Endothelial cell of umbilical vein (primary cell): Measurements from ENCODE around the gene HTRA2. TPM values are rescaled to one million over a fixed set of nuclear protein-coding genes. Genes with fewer than 3 reads are reported as not detected.

Experiments
- BruUV-seq: library from RNA; stranded (reverse); fragments of 400-500 nt; replicated peaks from 2 replicates; lab custom pipeline; 2021; lab: Mats Ljungman, UMichigan
- CTCF ChIA-PET: fragments of 300-600, 350-600 bp; sonication (Branson Sonifier 250); formaldehyde crosslinking; loops from one replicate; lab custom pipeline; 2021; ENCODE audit warnings: antibody characterized with exemption, inconsistent platforms; lab: Charles Lee
- POLR2A ChIA-PET: fragments of 300-600, 350-600 bp; sonication (Branson Sonifier 250); formaldehyde crosslinking; loops from one replicate; lab custom pipeline; 2021; ENCODE audit warnings: antibody characterized with exemption, inconsistent platforms; lab: Charles Lee
- DNase-seq: peaks from one replicate; pipeline ENCODE4 v3.0.0-alpha.2; 2011; ENCODE audit warnings: low read depth, low spot score
- FAIRE-seq: peaks from 2 replicates; lab custom pipeline; 2011; peaks lifted over from hg19 to GRCh38; lab: Jason Lieb, UNC
- H2AFZ ChIP-seq: 2 replicates; pipeline ENCODE4 v1.6.0; 2012; ENCODE audit warnings: low read depth, low read length, control low read depth, inconsistent platforms
- H3K27ac ChIP-seq: 2 replicates; pipeline ENCODE4 v1.5.1; 2011; ENCODE audit warnings: low read depth, mild to moderate bottlenecking, control low read depth, low read length, moderate library complexity; ENCODE audit not compliant: insufficient read depth
- H3K27me3 ChIP-seq, 2 experiments: 2 replicates each; pipeline versions ENCODE4 v1.6.0 to v1.6.1; 2011; ENCODE audit warnings: low read length in 2 of 2, mixed read lengths in 1 of 2; ENCODE audit not compliant: control insufficient read depth in 2 of 2, insufficient read depth in 2 of 2
- H3K36me3 ChIP-seq, 2 experiments: 2 replicates in 1 of 2; 3 replicates in 1 of 2; pipeline ENCODE4 v1.5.1; 2011; ENCODE audit warnings: low read length in 2 of 2, mild to moderate bottlenecking in 1 of 2, moderate library complexity in 1 of 2; ENCODE audit not compliant: control insufficient read depth in 2 of 2, insufficient read depth in 2 of 2; ENCODE audit errors: extremely low read depth in 1 of 2
- H3K4me1 ChIP-seq: 3 replicates; pipeline ENCODE4 v1.5.1; 2011; ENCODE audit warnings: mild to moderate bottlenecking, low read length; ENCODE audit not compliant: control insufficient read depth, insufficient read depth; ENCODE audit errors: extremely low read depth
- H3K4me2 ChIP-seq: 2 replicates; pipeline ENCODE4 v1.6.1; 2011; ENCODE audit warnings: low read length, control low read depth, mixed read lengths; ENCODE audit not compliant: insufficient read depth
- H3K4me3 ChIP-seq, 3 experiments: fragments of 200-600 bp in 1 of 3; sonication (generic), shearing (Covaris generic) in 1 of 3; replicated peaks in 1 of 3; 2 replicates each; pipeline ENCODE4 v1.5.1; 2011 to 2016; ENCODE audit warnings: control low read depth in 3 of 3, low read length in 3 of 3, mild to moderate bottlenecking in 2 of 3, inconsistent platforms in 1 of 3, low read depth in 1 of 3, moderate library complexity in 1 of 3; ENCODE audit not compliant: insufficient read depth in 1 of 3
- H3K79me2 ChIP-seq: 2 replicates; pipeline ENCODE4 v1.6.0; 2012; ENCODE audit warnings: low read length, inconsistent platforms; ENCODE audit not compliant: control insufficient read depth, insufficient read depth
- H3K9ac ChIP-seq: replicated peaks from 2 replicates; pipeline ENCODE3; 2011; ENCODE audit warnings: low read length, control low read depth; ENCODE audit not compliant: insufficient read depth; ENCODE audit errors: extremely low read depth
- H3K9me1 ChIP-seq: replicated peaks from 3 replicates; pipeline ENCODE4 v1.6.0; 2011; ENCODE audit warnings: mild to moderate bottlenecking, low read length; ENCODE audit not compliant: control insufficient read depth, insufficient read depth; ENCODE audit errors: extremely low read depth
- H3K9me3 ChIP-seq: replicated peaks from 2 replicates; pipeline ENCODE4 v1.5.1; 2012; ENCODE audit warnings: low read length, inconsistent platforms; ENCODE audit not compliant: control insufficient read depth, insufficient read depth
- H4K20me1 ChIP-seq: replicated peaks from 2 replicates; pipeline ENCODE3; 2011; ENCODE audit warnings: mild to moderate bottlenecking, low read length; ENCODE audit not compliant: control insufficient read depth, insufficient read depth; ENCODE audit errors: extremely low read depth
- EZH2 ChIP-seq: IDR thresholded peaks from 2 replicates; pipeline ENCODE4 v1.6.1; 2012; ENCODE audit warnings: borderline replicate concordance, low read depth, mild to moderate bottlenecking, moderate library complexity, low read length, inconsistent platforms; ENCODE audit not compliant: severe bottlenecking
- FOS ChIP-seq: IDR thresholded peaks from 2 replicates; pipeline ENCODE4 v1.6.1; 2011; ENCODE audit warnings: mild to moderate bottlenecking, low read length, moderate library complexity, borderline replicate concordance; ENCODE audit not compliant: insufficient read depth
- GATA2 ChIP-seq: IDR thresholded peaks from 2 replicates; pipeline ENCODE4 v1.7.0; 2011; ENCODE audit warnings: low read depth, mild to moderate bottlenecking, moderate library complexity, mixed read lengths, low read length; ENCODE audit not compliant: insufficient read length, insufficient read depth
- JUN ChIP-seq: IDR thresholded peaks from 2 replicates; pipeline ENCODE4 v1.6.1; 2011; ENCODE audit warnings: borderline replicate concordance, low read depth; ENCODE audit not compliant: insufficient read length, insufficient read depth
- MAX ChIP-seq: IDR thresholded peaks from 2 replicates; pipeline ENCODE4 v1.6.1; 2011; ENCODE audit not compliant: insufficient read depth, insufficient read length
- MYC ChIP-seq: IDR thresholded peaks from one replicate; pipeline ENCODE4 v1.6.1; 2011; ENCODE audit warnings: mild to moderate bottlenecking, low read depth, low read length
- POLR2A ChIP-seq: IDR thresholded peaks from 2 replicates; pipeline ENCODE4 v1.6.1; 2012; ENCODE audit warnings: low read depth, mild to moderate bottlenecking, control low read depth, low read length
- POLR2AphosphoS5 ChIP-seq: IDR thresholded peaks from 2 replicates; pipeline ENCODE4 v1.6.1; 2012; ENCODE audit warnings: low read depth, mild to moderate bottlenecking, control low read depth, low read length, moderate library complexity; ENCODE audit not compliant: insufficient read depth
- dilution Hi-C: fragments of 300-500 bp; cut with MboI; formaldehyde crosslinking; loops from one replicate; pipeline ENCODE4 v1.15.0; 2019; ENCODE audit warnings: low sequenced_read_pairs; ENCODE audit not compliant: extremely low pct_ligation_motif_present
- intact Hi-C: fragments of 100-400 bp; cut with micrococcal nuclease; formaldehyde crosslinking; loops from one replicate; pipeline ENCODE4 v1.10.0; 2022
- polyA plus RNA-seq, 4 experiments: library from polyadenylated mRNA; depleted of rRNA in 3 of 4; stranded (reverse) in 3 of 4; unstranded in 1 of 4; fragments of >200 nt; gene quantifications; 2 replicates each; pipeline versions ENCODE4 v1.2.1 to v1.2.3, GENCODE V29; 2011 to 2012; ENCODE audit warnings: missing spikeins in 1 of 4
- total RNA-seq: library from RNA; stranded (reverse); gene quantifications from 2 replicates; pipeline ENCODE4 v1.2.3, GENCODE V29; 2021
- TF ChIP-seq, protein P1 (sequence below), 2 donors: IDR thresholded peaks; 1 replicate in 1 of 2; 2 replicates in 1 of 2; pipeline ENCODE4 v1.5.1; 2011; ENCODE audit warnings: low read length in 2 of 2, mild to moderate bottlenecking in 2 of 2, moderate library complexity in 2 of 2, control low read depth in 1 of 2, inconsistent platforms in 1 of 2, low read depth in 1 of 2; ENCODE audit not compliant: insufficient read depth in 1 of 2; ENCODE audit errors: extremely low read depth in 1 of 2

HTRA2 gene
- total and polyA plus RNA-seq, 2 donors (not counting 3 experiments of a cell fraction or from before 2014, with no cell fraction given), result 34.3 to 54.1 TPM

GRCh38 chr2:74582184-74582583 is 52.5 kb downstream of the HTRA2 start:
- no peaks in the 10 kb centered on the region for H3K9me3 ChIP-seq
- H3K36me3 ChIP-seq, result no peaks in the 10 kb centered on the region
- FAIRE-seq (no peak), DNase-seq (no peak)
- TF ChIP-seq FOS, result no peak
- TF ChIP-seq POLR2AphosphoS5, result no peak
- TF ChIP-seq, protein P1, sequence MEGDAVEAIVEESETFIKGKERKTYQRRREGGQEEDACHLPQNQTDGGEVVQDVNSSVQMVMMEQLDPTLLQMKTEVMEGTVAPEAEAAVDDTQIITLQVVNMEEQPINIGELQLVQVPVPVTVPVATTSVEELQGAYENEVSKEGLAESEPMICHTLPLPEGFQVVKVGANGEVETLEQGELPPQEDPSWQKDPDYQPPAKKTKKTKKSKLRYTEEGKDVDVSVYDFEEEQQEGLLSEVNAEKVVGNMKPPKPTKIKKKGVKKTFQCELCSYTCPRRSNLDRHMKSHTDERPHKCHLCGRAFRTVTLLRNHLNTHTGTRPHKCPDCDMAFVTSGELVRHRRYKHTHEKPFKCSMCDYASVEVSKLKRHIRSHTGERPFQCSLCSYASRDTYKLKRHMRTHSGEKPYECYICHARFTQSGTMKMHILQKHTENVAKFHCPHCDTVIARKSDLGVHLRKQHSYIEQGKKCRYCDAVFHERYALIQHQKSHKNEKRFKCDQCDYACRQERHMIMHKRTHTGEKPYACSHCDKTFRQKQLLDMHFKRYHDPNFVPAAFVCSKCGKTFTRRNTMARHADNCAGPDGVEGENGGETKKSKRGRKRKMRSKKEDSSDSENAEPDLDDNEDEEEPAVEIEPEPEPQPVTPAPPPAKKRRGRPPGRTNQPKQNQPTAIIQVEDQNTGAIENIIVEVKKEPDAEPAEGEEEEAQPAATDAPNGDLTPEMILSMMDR (IDR thresholded peaks at IDR 0.05; ENCODE audit: extremely low read depth in 1 of 2, insufficient read depth in 1 of 2, low read depth in 1 of 2, low read length in 2 of 2), result no peak
- no peak for TF ChIP-seq MAX
- TF ChIP-seq GATA2, result no peak
- no peak for TF ChIP-seq POLR2A
- TF ChIP-seq EZH2, result no peak
- no peak for TF ChIP-seq MYC
- no peak for TF ChIP-seq JUN
- no peaks in the 10 kb centered on the region for H3K9me1 ChIP-seq
- H3K27me3 ChIP-seq, result peaks cover 6 to 7% of the 10 kb centered on the region in 2 experiments
- H3K4me3 ChIP-seq, result no peak overlapping the region
- no peak overlapping the region for H2AFZ ChIP-seq
- no peaks in the 10 kb centered on the region for H3K79me2 ChIP-seq
- ChIA-PET POLR2A (no interaction called here), CTCF (interaction anchor here (1.8 kb wide), 1 partner anchor 50 kb away, joined by 6 read pairs; no protein-coding TSS in a partner anchor)
- H3K9ac ChIP-seq, result no peak overlapping the region
- H3K4me2 ChIP-seq, result no peak overlapping the region
- H3K27ac ChIP-seq, result no peak overlapping the region
- intact Hi-C loops, result no loop called here
- BruUV-seq, result no TSS peak
- dilution Hi-C loops, result no loop called here
- H3K4me1 ChIP-seq, result no peaks in the 10 kb centered on the region
- no peaks in the 10 kb centered on the region for H4K20me1 ChIP-seq

Other genes with a start within 250 kb of the HTRA2 start
- 0.97 and 1.2 TPM in 2 replicates for gene SLC4A5, start 186.5 kb upstream of the HTRA2 start, total RNA-seq
- 0.12 and 0.21 TPM in 2 replicates for gene SLC4A5, start 186.5 kb upstream of the HTRA2 start, polyA plus RNA-seq
- gene DCTN1, start 149.6 kb upstream of the HTRA2 start, total RNA-seq, result 165 and 170 TPM in 2 replicates
- 120 and 130 TPM in 2 replicates for gene DCTN1, start 149.6 kb upstream of the HTRA2 start, polyA plus RNA-seq
- 0.51 and 0.71 TPM in 2 replicates for gene C2orf81, start 108.3 kb upstream of the HTRA2 start, total RNA-seq
- gene C2orf81, start 108.3 kb upstream of the HTRA2 start, polyA plus RNA-seq, result 0.16 and 0.17 TPM in 2 replicates
- gene WDR54, start 108.2 kb upstream of the HTRA2 start, total RNA-seq, result 21.7 and 24.9 TPM in 2 replicates
- 46.3 and 53.0 TPM in 2 replicates for gene WDR54, start 108.2 kb upstream of the HTRA2 start, polyA plus RNA-seq
- gene RTKN, start 88.0 kb upstream of the HTRA2 start, total RNA-seq, result 19.8 and 20.0 TPM in 2 replicates
- gene RTKN, start 88.0 kb upstream of the HTRA2 start, polyA plus RNA-seq, result 20.7 and 27.5 TPM in 2 replicates
- 24.2 and 28.1 TPM in 2 replicates for gene INO80B, start 74.8 kb upstream of the HTRA2 start, total RNA-seq
- 14.1 and 15.1 TPM in 2 replicates for gene INO80B, start 74.8 kb upstream of the HTRA2 start, polyA plus RNA-seq
- 44.5 and 50.5 TPM in 2 replicates for gene WBP1, start 71.5 kb upstream of the HTRA2 start, total RNA-seq
- 209 and 241 TPM in 2 replicates for gene WBP1, start 71.5 kb upstream of the HTRA2 start, polyA plus RNA-seq
- 78.3 and 79.9 TPM in 2 replicates for gene MOGS, start 64.6 kb upstream of the HTRA2 start, total RNA-seq
- 75.9 and 88.0 TPM in 2 replicates for gene MOGS, start 64.6 kb upstream of the HTRA2 start, polyA plus RNA-seq
- gene MRPL53, start 57.3 kb upstream of the HTRA2 start, total RNA-seq, result 69.7 and 70.4 TPM in 2 replicates
- gene MRPL53, start 57.3 kb upstream of the HTRA2 start, polyA plus RNA-seq, result 68.7 and 107 TPM in 2 replicates
- 20.3 and 23.8 TPM in 2 replicates for gene CCDC142, start 46.9 kb upstream of the HTRA2 start, total RNA-seq
- gene CCDC142, start 46.9 kb upstream of the HTRA2 start, polyA plus RNA-seq, result 12.8 and 13.5 TPM in 2 replicates
- 20.1 and 21.8 TPM in 2 replicates for gene TTC31, start 46.9 kb upstream of the HTRA2 start, total RNA-seq
- gene TTC31, start 46.9 kb upstream of the HTRA2 start, polyA plus RNA-seq, result 24.1 and 24.8 TPM in 2 replicates
- gene LBX2, start 30.3 kb upstream of the HTRA2 start, total RNA-seq, result 3.8 and 4.3 TPM in 2 replicates
- gene LBX2, start 30.3 kb upstream of the HTRA2 start, polyA plus RNA-seq, result 2.8 and 4.0 TPM in 2 replicates
- gene PCGF1, start 22.2 kb upstream of the HTRA2 start, total RNA-seq, result 17.4 and 21.0 TPM in 2 replicates
- gene PCGF1, start 22.2 kb upstream of the HTRA2 start, polyA plus RNA-seq, result 17.4 and 19.2 TPM in 2 replicates
- not detected in 2 replicates for gene TLX2, start 15.5 kb upstream of the HTRA2 start, total RNA-seq
- not detected in 2 replicates for gene TLX2, start 15.5 kb upstream of the HTRA2 start, polyA plus RNA-seq
- 0.44 and 0.69 TPM in 2 replicates for gene DQX1, start 3.7 kb upstream of the HTRA2 start, total RNA-seq
- 0.03 and 0.06 TPM in 2 replicates for gene DQX1, start 3.7 kb upstream of the HTRA2 start, polyA plus RNA-seq
- 103 and 109 TPM in 2 replicates for gene AUP1, start 227 bp upstream of the HTRA2 start, total RNA-seq
- gene AUP1, start 227 bp upstream of the HTRA2 start, polyA plus RNA-seq, result 187 and 203 TPM in 2 replicates
- gene LOXL3, start 24.0 kb downstream of the HTRA2 start, total RNA-seq, result 0.95 and 0.97 TPM in 2 replicates
- 1.1 and 1.3 TPM in 2 replicates for gene LOXL3, start 24.0 kb downstream of the HTRA2 start, polyA plus RNA-seq
- gene DOK1, start 24.8 kb downstream of the HTRA2 start, total RNA-seq, result 12.7 and 14.3 TPM in 2 replicates
- gene DOK1, start 24.8 kb downstream of the HTRA2 start, polyA plus RNA-seq, result 10.4 and 13.8 TPM in 2 replicates
- gene M1AP, start 118.4 kb downstream of the HTRA2 start, total RNA-seq, result not detected in 2 replicates
- 0.04 TPM in 1 of 2 replicates, not detected in the other for gene M1AP, start 118.4 kb downstream of the HTRA2 start, polyA plus RNA-seq
- gene SEMA4F, start 124.3 kb downstream of the HTRA2 start, total RNA-seq, result 5.9 and 6.0 TPM in 2 replicates
- gene SEMA4F, start 124.3 kb downstream of the HTRA2 start, polyA plus RNA-seq, result 4.9 and 5.3 TPM in 2 replicates